ENCODE results near the gene HOXB9.

GRCh38 chr17:48632579-48633265 lies 6.6 kb upstream of the HOXB9 start:
- TF ChIP-seq CTCF (IDR thresholded peaks at IDR 0.05; ENCODE audit: insufficient read depth, low read depth, low read length) (no peak), EZH2 (IDR thresholded peaks at IDR 0.05; ENCODE audit: insufficient read depth, low read length) (no peak)

All from astrocyte (in vitro differentiated cells and primary cell).